ENCODE results near the gene PTPRM.

- TF ChIP-seq SUZ12 (IDR thresholded peaks at IDR 0.05; ENCODE audit: extremely low read depth, insufficient read depth, insufficient read length) = no peak
- no peak for TF ChIP-seq YY1 (IDR thresholded peaks at IDR 0.05; ENCODE audit: insufficient read depth, insufficient read length)
- no peak for TF ChIP-seq ZNF274 (IDR thresholded peaks at IDR 0.05; ENCODE audit: low read depth, low read length)
Observed at GRCh38 chr18:7876354-7877104, 309.4 kb downstream of the PTPRM start.
